GM18867 (cell line): Measurements from ENCODE around the gene TLR4.
A peak's percentile ranks its signal among the peaks of the same experiment; 100 is the strongest.

Experiments used
- ATAC-seq: cut with Tn5 transposase; IDR thresholded peaks from one replicate; pipeline ENCODE4 v1.9.1; 2021; ENCODE audit warnings: mild to moderate bottlenecking, moderate library complexity; ENCODE audit not compliant: unreplicated experiment

Gene TLR4

DNA sequence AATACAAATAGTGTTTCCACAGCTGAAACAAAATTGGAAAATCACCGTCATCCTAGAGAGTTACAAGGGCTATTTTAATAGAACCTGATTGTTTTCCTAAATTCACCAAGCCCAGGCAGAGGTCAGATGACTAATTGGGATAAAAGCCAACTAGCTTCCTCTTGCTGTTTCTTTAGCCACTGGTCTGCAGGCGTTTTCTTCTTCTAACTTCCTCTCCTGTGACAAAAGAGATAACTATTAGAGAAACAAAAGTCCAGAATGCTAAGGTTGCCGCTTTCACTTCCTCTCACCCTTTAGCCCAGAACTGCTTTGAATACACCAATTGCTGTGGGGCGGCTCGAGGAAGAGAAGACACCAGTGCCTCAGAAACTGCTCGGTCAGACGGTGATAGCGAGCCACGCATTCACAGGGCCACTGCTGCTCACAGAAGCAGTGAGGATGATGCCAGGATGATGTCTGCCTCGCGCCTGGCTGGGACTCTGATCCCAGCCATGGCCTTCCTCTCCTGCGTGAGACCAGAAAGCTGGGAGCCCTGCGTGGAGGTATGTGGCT, at the start of gene TLR4:
Gene TLR4 (plus strand): TSS at position 380 of the 552 bp plus-strand sequence. CDS start 70 bp downstream, at position 450.
- peak; percentile 100 for ATAC-seq

DNA sequence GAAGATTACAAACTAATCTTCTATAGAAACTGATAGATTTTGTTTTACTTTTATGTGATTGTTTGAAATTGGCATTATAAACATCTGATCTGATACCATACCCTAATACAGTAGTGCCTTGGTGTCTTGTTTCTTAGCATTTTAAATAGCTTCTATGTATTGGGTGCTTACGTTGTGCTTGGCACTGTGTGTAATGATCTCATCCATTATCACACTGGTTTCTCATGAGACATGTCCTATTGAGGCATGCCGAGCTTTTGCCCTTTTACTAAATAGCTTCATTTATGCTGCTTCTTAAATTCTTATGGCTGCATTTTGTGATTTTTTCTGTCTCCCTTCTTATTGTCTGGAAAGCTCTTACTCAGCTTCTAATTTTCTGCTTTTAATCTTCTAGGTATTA, 48.2 kb upstream of the TLR4 start:
- no peak for ATAC-seq

DNA sequence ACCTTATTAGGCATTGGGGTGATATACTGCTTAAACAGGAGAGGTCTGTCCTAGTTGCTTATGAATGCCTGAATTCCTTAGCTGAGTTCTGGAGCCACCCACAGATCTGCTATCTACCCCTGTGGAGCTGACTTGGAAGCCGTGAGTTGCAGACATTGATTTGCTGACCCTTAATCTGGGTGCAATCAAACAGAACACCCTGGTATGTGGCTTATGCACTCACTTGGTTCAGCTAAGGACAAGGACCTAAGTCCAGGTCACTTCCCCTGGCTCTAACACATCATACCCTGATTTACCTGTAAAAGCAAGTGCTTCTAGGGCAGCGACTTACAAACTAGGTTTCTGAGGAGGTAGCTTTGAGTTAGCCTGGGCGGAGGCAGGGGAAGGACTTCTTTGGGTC, 41.6 kb upstream of the TLR4 start:
- ATAC-seq, result no peak

DNA sequence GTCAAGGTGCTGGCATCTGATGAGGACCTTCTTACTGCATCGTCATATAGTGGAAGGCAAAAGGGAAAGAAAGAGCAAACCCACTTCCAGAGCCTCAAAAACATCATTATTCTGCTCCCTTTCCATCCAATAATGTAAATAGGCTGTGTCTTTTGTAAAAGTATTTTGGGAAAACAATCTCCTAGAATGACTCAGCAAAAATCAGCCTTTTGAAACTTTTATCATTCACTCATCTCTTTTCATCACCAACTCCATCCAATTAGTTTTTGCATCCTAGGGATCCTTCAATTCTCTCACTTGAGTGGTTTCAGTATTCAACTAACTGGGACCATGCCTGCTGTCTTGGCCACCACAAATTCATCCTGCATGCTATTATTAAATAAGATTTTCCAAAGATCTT, 39.8 kb upstream of the TLR4 start:
- no peak for ATAC-seq

DNA sequence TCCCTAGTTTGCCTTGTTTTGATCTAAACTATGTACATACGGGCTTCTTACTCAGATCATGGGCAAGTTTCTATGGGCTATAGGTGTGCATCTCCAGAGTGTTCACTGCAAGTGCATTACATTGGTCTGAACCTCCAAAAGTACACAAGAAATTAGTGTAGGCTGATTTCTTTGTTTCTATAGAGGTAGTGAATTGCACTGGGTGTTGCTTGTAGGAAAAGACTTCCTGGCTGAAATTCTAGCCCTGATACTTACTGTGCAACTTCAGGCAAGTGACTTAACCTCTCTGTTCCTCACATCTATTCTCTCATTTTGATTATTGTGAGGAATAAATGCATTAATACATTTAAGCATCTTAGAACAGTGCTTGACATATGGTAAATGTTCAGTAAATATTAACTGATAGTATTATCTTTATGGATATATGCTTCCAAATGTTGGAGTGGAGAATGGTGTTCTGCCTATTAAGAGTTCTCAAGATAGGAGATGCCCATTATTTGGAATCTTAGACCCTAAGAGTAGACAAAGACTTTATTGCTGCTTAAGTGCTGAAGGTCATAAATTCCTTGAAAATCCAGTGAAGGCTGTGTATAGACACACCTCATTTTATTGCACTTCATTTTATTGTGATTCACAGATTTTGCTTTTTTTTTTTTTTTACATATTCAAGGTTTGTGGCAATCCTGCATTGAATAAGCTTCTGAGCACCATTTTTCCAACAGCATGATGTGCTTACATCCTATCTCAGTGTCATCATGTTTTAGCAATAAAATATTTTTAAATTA, 38.4 kb upstream of the TLR4 start:
- no peak for ATAC-seq

DNA sequence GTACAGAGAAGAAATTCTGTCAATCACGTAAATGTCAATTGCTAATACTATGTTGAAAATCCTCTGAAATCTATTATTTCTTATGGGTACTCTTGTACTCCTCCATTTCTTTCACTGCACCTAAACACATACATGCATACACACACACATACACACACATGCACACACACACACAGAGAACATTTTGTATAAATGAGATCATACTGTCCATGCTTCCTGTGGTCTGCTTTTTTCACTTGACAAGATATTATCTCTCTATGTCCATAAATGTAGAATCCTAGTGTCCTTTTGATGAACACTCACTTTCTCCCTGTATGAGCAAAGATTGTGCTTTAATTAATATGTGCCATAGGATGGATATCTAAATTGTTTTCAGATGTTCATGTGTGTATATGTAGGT, 32.7 kb upstream of the TLR4 start:
- ATAC-seq, result no peak

DNA sequence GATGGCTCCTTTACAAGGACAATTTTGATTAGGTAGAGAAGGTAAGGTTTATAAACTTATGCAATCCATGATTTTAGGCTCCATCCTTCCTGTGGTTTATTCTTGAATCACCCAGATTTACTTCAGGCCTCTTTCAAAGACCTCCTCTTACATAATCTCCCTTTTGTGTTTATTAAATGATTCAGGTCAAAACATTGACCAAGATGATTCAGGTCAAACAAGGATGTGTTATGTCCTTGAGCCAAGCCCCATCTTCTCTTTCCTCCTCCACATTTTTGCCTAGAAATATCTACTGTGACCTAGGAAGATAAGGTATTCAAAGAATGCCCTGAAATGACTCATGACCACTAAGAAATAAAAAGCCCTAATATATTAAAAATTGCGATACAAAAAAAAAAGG, 31.8 kb upstream of the TLR4 start:
- no peak for ATAC-seq

DNA sequence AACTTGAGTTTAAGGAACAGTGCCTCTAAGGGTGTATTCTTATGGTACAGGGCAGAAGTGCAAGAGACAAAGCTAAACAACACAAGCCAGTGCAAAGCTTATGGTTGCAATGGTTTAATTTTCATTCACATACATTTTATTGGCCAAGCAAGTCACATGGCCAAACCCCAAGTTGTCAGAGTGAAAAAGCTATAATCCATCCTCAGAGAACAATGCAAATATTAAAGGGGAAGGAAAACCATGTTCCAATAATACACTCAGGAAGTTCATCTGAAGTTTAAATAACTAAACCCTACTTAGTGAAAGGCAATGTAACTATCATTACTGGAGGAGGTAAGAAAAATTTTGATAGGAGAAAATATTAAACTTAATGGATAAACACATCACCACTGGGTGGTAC, 26.6 kb upstream of the TLR4 start:
- no peak for ATAC-seq

DNA sequence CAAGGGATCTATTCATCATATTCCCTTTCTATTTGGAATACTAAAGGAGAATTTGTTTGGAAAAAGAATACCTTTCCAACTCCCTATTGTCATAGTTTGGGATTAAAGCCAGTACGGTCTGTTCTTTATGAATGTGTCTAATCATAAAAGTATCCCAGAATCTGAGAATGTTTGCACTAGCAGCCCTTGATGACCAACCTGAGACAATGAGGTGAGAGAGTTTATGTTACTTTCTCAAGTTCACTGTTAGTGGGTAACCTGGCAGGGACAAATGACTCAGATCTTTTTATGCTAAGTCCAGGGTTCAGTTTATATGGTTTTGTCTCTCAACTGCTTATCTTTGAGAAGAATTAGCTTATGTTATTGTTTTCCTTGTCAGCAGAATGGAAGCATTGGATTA, 25.3 kb upstream of the TLR4 start:
- ATAC-seq, result no peak

DNA sequence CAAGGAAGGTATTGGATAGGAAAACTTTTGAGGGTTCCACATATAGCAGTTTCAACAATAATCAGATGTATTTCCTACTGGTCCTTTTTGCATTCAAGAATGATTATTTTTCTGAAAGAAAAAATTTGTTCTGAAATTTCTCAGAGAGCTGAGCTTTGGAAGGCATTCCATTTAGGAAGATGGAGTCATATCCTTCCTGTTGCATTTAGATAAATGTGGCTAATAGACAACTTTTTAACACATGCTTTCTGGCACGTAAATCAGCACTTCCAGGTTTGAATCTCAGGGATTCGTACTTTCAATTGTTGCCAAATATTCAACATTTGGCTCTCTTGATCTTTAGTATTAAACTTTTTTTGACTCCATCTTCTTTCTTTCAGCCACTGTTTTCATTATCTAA, 24.8 kb upstream of the TLR4 start:
- ATAC-seq, result no peak

DNA sequence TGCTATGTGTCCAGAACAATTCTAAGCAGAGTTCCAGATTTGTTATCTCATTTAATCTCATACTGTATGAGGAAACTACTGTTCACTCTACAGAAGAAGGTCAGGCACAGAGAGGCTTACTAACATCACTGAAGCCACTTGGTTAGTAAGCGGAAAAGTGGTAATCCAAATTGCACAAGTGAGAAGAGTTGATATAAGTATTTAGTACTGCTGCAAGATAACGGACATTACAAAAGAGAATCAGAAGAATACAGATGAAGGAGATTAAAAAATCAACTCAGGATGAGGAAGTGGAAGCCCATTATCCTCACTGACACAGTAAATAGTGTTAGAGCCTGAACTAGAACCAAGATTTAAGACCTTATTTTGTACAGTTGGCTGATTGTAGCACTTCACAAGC, 22.3 kb upstream of the TLR4 start:
- no peak for ATAC-seq

DNA sequence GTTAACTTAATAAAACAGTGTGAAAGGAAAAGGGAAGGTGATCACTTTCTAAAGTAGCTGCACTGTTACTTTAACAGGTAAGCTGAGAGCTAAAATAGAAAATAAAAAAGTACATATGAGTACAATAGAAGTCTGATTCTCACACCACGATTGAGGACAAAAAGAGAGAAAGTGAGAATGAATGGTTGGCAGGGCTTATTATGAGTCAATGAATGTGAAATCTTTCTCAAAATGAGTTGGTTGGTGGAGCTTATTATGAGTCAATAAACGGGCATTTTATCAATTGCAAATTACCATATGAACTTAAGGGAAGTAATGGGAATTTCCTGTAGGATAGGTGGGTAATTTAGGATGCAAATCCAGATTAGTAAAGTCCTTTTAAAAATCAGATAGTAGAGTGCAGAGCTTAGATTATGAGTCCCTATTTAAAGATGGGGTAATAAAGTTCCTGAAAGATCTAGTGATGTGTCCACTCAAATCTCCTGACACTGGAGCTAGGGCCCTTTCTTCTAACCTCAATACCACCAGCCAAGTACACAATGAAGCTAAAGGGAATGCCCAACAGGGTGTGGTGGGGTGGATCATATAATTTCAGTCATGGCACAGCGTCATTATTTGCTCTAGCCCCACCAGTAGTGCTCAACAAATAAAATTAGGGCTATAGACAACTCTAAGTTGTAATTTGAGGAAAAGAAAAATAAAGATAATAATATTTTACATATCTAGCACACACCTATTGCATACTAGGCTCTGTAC, 21.1 kb upstream of the TLR4 start:
- peak; percentile 79 for ATAC-seq

DNA sequence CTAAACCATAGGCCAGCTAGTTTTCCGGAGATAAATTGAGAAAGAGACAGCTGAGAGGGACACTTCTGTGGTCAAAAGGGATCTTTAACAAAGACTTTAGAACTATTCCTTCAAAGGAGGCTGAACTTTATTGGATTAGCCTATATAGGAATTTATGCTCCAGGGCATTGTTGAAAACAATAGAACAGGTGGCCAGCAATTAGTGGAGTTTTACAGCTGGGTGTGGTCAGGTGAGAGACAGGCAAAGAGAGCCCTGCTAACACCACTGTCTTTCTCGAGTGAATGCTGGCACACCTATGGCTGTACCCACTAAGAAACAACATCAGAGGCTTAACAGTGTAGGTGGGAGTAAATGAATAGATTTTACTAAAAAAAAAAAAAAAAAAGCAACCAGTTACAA, 16.7 kb upstream of the TLR4 start:
- no peak for ATAC-seq

DNA sequence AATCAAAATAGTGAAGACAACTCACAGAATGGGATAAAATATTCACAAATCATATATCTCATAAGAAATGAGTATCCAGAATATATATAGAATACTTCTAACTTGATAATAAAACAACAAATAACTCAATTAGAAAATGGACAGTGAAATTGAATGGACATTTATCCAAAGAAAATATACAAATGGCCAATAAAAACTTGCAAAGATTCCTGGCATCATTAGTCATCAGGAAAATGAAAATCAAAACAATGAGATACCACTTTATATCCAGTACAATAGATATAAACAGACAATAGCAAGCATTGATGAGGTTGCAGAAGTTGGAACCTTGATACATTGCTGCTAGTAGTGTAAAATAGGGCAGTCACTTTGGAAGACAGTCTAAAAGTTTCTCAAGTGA, 12.8 kb upstream of the TLR4 start:
- ATAC-seq, result no peak

DNA sequence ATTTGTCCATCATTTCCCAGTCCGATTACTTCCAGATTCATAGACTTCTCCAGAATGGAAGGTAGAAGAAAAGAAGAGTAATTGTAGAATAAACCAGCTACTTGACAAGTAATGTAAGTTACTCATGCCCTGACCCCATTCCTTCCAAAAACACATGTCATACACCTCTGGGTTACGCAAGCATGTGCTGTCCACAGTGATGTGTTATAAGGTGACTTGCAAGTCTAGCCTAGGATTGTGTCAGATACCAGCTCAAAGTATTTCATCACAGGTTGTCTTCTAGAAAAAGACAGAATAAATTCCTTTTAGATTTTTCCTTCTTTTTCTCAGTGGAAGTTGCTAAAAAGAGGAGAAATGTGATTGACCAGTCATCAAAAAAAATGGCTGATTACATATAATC, 8.0 kb upstream of the TLR4 start:
- ATAC-seq, result no peak

DNA sequence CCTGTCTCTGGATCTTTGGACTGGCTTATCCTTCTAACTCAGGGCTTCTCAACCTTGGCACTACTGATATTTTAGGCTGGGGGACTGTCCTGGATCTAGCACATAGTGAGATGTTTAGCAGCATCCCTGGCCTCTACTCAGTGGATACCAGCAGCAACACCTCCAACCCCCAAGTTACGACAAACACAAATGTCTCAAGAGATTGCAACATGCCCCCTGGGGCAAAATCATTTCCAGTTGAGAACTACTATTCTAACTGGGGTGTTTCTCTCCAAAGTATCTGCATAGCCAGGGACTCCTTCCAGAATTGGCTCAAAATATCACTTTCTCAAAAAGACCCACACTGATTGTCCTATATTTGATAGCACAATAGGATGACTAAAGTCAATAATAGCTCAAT, 7.2 kb upstream of the TLR4 start:
- no peak for ATAC-seq

DNA sequence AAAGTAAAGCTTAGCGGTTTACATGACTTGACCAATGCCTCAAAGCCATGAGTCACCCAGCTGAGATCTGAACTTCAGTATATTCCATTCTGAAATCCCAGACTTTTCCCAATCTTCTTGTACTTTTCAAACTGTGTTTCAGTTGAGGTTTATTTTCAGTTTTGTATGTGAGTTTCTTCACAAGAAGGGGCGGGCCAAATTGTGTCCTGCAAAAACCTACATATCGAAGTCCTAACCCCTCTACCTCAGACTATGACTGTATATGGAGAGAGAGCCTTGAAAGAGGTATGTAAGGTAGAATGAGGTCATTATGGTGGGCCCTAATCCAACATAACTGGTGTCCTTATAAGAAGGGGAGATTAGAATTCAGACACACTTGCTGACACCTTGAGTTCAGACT, 666 bp upstream of the TLR4 start:
- ATAC-seq, result no peak

DNA sequence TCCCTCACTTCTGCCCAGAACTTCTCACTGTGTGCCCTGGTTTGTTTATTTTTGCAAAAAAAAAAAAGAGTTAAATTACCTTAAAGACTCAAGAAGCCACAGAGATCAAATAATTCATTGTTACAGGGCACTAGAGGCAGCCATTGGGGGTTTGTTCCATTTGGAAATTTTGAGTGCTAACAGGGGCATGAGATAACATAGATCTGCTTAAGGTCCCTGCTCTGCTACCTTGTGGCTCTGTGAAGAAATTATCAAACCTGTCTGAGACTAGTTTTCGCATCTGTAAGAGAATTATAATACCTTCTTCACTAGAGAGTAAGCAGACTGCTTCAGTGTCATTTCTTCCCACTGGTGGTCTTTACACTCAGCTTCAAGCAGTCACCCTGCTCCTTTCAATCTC, 394 bp downstream of the TLR4 start:
- no peak for ATAC-seq

DNA sequence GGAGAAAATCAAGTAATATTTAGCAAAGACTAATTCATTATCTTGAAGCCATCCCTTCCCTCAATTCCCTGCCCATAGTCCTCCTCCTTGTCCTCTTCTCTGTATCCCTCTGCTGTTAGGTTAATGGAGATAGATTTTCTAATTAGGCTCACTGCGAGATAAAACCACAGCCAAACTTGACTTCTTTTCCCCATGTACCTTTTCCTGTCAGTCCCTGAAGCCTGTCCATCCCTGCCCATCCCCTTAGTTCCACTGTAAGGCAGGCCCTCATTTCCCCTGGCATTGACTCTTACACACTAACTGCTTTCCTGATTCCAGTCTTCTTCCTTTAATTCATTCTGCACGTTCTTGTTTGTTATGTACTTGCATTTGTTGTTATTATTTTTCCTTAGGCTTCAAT, 1.2 kb downstream of the TLR4 start:
- ATAC-seq, result no peak

DNA sequence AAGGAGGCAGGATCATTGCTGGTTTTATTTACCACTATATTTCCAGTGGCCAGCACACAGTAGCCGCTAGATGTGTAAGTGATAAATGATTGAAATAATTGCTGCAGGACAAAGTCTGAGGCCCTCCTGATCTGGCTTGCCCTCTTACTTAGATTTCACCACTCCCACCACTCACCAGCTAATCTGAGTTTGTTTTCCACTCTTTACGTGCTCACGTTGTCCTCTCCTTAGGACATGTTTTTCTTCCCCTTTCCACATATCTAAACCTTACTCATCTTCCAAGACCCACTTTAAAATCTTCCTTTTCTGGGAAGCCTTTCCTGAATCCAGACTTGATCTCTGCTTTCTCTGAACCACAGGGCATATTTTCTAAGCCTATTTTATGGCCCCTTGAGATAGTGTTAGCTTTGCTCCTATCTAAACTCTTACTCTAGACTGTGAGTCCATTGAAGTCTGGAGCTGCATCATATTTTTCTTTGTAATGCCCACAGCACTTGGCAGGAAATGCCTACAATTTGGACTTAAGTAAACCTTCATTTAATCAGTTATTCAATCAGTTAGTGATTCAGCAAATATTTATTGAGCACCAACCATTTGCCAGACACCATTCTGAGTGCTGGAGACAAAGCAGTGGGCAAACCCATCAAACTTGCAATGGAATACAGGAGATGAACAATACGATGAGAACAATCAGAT, 2.4 kb downstream of the TLR4 start:
- no peak for ATAC-seq

DNA sequence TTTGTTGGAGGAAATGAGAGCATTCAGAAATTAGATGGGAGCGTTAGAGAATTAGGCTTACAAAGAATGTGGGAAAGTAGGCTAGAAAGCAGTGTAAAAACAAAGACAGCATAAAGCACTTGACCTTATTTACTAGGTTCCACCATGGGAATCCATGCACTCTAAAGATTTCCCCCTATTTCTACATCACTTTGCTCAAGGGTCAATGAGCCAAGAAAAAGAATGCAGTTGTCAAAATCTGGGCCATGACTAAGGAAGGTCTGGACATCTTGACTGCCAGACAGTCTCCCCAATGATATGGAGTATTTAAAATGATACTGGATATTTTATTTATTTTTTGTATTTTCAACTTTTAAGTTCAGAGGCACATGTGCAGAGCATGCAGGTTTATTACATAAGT, 3.4 kb downstream of the TLR4 start:
- ATAC-seq, result no peak

DNA sequence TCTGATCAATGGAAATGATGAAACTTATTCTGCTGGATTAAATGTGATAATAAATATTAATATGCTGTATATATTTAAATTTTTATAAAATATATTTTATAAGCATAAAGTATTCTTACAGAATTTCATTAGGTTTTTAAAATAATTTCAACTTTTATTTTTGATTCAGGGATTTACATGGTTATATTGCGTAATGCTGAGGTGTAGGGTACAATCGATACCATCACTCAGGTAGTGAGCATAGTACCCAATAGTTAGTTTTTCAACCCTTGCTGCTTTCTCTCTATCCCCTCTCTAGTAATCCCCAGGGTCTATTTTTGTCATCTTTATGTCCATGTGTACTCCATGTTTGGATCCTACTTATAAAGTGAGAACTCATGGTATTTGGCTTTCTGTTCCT, 5.7 kb downstream of the TLR4 start:
- no peak for ATAC-seq
